GM18868 (cell line): Measurements from ENCODE around the gene MXI1.
A peak's percentile ranks its signal among the peaks of the same experiment; 100 is the strongest.

Experiments
- ATAC-seq: cut with Tn5 transposase; IDR thresholded peaks from one replicate; pipeline ENCODE4 v1.9.1; 2021; ENCODE audit warnings: mild to moderate bottlenecking, moderate library complexity; ENCODE audit not compliant: unreplicated experiment

Gene MXI1

DNA sequence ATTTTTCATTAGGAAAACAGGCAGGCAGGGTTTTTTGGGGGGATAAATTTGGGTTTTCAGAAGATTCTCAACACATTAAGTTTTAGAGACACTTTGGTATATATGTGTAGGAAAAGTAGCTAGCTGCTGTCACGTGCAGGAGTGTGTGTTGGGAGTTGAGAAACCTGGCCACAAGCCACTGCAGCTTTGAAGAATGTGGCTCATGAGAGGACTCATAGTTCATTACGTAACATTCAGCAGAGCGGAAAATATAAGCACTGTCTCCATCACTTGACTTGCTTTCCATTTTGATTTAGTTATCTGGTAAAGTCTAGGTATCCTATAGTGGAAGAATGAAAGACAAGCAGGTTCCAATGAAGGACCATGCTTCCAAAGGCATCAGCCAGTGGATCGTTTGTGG lies 66.1 kb downstream of the MXI1 start:
- ATAC-seq, result peak; percentile 52

DNA sequence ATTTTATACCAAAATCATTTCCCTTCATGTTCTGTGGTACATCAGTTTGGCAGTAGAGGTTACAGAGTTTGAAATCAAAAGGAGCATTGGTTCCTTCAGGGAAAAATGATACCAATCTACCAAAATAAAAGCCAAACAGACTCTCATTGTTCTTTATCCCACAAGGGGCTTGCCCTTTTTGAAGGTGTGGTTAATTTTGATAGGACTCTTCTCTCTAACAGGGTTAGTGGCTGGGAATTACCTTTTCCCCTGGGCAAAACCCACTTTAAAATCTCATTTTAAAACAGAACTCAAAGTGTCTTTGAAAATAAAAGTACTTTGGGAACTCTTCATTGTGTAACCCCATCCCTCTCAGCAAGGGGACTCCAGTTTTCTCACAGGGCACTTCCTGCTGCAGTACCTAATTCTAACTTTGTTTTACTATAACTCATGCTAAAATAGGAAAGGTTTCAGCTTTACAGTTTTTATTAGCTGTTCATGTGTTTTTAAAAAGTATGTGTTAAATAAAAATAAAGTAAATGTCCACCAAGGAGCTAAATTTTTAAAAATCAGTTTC lies 66.7 kb downstream of the MXI1 start:
- ATAC-seq, result no peak

DNA sequence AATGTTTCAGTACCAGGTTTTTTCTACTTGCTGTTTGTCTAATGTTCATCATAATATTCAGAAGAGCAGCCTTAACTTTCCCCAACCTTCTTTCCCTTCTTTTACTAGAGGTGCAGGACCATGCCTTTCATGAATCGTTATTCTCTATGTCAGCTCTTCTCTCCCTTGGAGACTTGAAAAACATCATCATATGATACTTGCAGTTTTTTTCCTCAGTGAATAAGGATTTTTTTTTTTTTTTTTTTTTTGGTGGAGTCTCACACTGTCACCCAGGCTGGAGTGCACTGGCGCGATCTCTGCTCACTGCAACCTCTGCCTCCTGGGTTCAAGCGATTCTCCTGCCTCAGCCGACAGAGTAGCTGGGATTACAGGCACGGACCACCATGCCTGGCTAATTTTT lies 67.2 kb downstream of the MXI1 start:
- ATAC-seq, result no peak

DNA sequence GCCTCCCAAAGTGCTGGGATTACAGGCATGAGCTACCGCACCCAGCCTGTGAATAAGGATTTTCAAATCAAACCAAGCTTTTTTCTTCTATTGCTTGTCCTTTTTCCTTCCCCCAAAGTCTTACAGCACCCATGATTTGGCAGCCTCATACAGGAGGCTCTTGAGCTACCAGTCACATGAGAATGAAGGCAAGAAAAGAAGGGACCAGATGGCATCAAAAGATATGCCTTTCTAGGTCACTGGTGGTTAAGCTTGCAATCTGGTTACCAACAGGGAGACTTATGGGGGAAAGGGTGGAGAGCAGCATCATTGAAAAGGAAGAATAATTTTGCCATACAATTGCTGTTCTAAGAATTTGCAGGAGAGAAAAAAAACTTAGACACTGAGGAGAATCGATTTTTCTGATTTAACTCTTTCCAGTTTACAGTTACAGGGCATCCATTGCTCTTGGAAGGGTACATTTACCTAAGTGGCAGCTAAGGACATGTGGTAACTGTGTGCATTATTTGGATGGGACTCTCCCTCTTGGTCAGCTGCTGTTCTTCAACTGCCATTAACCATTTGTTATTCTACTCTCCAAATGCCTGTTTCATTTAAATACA lies 67.8 kb downstream of the MXI1 start:
- no peak for ATAC-seq

DNA sequence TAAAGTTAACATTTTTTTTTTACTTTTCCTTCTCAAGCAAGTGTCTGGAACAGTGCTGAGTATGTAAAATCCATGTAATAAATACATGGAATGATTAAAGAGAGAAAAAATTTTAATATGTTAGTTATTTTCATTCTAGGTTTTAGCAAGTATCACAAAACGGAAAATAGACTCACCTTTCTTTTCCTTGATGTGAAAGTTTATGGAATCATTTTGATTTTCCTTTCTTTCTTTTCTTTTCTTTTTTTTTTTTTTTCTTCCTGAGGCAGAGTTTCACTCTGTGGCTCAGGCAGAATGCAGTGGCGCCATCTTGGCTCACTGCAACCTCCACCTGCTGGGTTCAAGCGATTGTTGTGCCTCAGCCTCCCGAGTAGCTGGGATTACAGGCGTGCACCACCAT lies 69.2 kb downstream of the MXI1 start:
- no peak for ATAC-seq

DNA sequence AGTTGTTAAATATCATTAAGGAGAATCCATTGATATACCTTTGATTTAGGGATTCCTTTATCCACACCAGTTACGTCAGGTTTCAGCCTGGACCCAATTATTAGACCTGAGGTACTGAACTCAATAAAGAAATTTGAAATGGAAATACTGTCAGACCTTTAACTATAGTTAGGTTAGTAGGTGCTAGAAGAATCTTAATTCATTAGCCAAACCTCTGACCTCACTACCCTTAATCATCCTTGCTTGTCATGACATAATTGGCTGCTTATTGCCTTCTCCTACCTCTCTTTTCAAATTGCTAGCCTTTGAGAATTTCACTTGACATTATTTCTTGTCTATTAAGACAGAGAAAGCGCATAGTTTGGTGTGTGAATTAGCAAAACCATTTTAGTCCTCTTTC lies 70.2 kb downstream of the MXI1 start:
- no peak for ATAC-seq

DNA sequence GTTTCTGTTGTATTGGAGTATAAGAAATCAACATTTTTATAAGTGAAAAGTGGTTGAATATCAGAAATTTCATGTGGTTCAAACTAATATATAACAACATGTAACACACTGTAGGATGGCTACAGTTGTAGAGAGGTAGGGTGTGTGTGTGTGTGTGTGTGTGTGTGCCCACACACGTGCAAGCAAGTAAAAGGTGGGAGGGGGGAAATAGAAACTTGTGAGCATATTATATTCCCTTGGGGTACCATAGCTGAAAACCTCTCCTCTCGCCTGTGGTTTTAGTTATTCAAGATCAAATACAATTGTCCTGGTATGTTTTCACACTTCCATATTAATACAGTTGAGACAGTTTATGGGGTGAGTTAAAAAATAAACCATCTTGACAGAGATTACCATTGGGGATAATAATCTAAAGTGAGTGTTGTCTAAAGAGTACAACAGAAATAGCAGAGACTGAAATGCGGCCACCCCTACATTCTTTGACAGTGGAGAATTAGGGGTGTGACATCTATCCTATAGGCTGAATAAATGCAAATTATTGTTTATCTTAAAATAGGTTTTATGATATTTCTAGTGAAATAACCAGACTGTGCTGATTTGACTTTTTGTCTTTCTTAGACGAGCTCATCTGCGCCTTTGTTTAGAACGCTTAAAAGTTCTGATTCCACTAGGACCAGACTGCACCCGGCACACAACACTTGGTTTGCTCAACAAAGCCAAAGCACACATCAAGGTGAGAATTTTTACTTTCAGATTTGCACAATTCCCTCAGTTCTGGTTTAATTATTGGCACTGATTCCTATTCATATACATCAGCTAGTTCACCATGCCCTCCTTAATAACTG lies 71.4 kb downstream of the MXI1 start:
- no peak for ATAC-seq

DNA sequence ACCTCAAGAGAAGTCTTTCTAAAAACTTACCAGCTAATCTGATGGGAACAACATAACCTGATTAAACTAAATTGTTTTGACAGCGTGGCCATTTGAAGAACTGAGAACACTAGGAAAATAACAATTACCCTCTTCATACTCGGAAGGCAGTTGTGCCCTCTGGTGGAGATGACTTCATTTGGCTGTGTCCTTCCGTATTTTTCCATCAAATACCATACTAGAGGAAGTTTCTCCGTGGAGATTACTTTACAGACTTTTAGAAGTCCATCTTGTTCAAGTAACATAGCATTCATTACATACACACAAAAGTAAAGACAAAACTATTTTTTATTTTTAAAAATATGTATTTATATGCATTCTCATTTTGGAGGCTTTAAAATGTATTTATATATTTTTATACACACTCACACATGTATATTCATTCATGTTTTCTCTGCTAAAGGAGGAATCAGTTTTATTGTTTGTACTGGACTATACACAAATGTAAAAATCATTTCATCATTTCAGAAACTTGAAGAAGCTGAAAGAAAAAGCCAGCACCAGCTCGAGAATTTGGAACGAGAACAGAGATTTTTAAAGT lies 72.1 kb downstream of the MXI1 start:
- ATAC-seq, result peak; percentile 43

DNA sequence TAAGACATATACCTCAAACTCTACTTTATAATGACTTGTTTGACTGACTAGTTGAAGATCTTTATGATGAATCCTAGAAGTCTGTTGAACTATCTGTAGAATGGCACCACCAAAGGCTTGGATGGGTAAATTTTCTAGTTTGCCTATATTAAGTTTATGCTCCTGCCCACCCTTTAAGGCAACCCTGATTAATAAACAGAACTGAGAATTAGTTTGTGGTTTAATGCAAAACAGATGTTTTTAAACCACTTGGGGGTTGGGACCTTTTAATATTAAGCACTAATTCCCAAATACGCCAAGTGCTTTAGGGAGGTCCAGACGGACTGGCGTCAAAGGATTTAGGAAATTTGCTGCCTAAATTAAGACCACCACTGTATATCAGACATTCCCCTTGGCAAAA lies 76.9 kb downstream of the MXI1 start:
- no peak for ATAC-seq

DNA sequence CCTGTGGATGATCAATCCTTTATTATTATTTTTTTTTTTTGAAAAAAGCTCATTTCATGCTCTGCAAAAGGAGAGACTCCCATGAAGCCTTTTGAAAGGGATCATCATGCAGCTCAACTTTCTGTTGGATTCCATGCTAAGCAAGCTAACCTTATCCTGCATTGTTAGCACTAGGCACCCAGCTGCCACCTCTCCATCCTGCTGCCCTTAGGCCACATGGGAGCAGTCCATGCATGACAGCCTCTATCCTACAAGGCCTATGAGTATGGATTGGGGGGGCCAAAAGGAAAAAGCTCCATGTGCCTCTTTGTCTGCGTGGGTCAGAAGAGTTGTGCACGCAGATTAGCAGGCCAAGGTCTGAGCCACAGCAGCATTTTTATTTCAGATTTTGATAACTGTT lies 78.1 kb downstream of the MXI1 start:
- ATAC-seq, result no peak

DNA sequence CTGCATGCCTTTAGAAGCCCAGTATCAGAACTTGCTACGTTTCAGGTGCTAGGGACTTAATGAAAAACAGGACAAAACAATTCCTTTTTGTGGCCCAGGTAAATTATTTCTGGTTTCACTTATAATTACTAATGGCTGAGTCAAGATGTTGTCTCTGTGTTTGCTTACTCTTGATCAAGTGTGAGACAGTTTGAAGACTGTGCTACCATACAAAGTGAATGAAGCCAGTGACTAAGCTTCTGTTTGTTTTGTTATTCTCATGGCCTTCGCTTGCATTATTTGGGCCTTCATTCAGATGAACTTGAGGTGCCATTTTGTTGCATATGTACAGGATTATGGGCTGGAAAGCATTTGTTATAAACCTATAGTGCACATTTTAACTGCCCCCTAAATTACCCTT lies 79.4 kb downstream of the MXI1 start:
- ATAC-seq, result no peak

DNA sequence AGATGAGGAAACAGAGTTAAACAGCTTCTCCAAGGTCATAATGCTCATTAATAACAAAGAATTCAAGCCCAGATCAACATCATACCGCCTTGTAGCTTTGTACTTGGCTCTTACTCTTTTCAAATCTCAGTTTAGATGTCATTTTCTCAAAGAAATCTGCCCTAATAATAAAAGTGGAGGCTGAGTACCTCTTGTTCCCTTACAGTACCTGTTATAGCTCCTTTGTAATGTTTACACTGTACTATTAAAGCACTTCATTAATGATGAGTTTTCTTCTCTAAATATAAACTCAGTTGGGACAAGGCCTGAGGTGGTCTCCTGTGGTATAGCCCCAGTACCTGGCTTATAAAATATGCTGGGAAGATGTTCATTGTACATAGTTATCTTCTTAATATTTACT lies 89.6 kb downstream of the MXI1 start:
- ATAC-seq, result no peak

DNA sequence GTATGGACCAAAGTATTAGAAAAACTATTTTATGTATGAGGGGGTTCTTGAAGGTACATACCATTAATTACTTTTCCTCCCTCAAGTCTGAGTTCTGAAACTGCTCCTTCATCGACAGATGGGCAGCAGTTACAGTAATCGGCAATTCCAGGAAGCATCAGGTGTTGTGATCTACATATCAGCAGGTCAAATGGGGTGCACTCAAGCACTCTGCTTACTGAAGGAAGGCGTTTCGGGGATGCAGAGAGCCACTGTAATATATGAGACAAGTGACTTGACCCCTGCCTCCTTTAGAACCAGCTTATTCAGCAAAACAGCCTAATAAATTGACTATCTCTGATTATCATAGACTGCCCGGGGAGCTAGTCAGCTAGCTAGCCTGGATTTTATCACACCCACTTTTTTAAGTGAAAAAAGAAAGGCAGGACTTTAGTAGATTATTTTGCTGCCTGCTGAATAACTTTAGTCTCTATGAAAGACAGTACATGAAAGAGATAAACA lies 93.1 kb downstream of the MXI1 start:
- ATAC-seq, result no peak

DNA sequence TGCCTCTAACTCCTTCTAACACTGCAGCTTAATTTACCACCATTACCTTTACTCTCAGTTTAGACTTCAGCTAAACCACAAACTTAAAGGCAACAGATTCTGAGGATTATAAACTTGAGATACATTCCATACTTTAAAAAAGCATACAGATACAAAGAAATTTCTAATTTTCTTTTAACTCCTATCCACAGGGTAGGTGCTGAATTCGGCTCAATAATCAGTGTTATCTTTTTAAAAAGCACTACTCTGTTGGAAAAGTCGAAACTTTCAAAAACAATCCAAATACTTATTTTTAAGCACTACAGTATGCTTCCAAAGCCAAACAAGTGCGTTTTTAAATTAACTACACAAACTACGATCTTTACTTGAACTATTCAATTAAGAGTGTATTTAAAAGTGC lies 96.3 kb downstream of the MXI1 start:
- no peak for ATAC-seq

DNA sequence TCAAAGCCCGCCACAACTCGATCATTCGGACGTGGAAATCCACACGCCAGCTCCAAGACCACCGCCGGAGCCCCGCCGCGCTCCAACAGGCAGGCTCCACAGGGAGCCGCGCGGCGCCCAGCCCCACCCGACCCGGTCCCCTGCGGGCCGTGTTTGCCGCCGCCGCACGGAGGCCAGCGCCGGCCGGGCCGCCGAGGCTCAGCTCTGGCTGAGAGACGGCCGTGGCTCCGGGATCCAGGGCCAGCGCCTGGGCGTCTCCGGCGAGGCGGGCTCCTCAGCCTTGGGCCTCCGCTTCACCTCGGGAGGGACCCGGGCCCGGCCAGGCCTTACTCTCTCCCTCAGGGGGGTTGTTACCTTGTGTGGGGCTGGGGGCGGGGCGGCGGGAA lies 97.0 kb downstream of the MXI1 start:
- peak; percentile 33 for ATAC-seq

DNA sequence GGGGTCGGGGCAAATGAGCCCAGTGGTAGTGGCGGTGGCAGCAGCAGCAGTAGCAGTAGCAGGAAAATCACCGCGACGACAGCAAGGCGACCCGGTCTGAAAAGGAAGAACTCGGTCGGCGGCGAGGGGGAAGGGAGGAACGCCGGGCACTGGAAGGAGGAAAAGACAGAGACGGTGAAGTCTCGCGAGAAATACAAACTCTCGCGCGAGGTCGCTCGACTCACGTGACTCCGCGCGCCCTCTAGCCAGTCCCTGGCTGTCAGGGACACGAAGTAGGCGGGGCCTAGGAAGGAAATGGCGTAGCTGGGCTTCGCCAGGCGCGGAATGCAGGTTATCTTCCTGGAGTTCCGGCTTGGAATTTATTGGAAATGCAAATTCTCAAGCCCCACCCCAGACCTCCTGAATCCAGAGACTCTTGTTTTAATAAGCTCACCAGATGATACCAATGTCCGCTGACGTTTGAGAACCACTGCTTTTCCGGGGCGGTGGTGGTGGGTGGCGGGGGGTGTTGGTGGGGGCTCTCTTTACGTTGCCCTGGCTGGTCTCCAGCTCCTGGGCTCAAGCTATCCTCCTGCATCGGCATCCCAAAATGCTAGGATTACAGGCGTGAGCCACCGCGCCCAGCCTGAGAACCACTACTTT lies 97.5 kb downstream of the MXI1 start, which contains the start of gene SMNDC1:
SMNDC1 (minus strand) TSS at position 141 of the 642 bp plus-strand sequence. CDS start 1,333 bp downstream, outside the sequence.
- ATAC-seq, result peak; percentile 87

DNA sequence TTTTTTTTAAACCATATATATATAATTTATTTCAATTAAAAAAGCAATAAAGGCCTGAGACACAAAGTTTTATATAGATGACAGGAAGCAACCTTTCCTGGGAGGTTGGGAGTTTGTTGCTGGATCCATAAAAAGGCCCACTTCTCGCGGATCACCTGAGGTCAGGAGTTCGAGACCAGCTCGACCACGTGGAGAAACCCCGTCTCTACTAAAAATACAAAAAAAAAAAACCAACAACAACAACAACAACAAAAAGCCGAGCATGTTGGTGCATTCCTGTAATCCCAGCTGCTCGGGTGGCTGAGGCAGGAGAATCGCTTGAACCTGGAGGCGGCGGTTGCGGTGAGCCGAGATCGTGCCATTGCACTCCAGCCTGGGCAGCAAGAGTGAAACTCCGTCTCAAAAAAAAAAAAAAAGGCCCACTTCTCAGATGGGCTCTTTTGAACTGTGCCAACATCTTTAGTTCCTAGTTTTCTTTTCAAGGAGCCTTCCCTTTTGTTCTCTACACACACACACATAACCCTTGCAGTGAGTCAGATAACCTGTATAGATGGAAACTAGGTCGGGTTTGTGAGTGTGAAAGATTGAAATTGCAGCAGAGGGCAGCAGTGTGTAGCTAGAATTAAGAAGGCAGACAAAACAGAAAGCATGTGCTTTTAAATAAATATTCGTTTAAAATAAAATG lies 98.5 kb downstream of the MXI1 start:
- peak; percentile 56 for ATAC-seq

DNA sequence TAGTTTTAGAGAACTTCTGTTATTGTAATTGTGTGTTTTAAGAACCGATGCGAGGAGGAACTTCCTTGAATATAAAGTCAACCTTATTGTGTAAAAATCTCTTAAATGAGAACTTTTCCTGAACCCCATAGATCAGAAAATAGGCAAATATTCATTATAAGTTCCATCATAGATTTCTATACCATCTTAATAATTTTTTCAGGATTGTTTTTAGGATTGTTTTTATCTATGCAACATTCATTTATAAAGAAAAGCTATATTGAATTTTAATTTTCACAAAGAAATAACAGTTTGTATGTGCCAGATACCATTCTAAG lies 99.0 kb downstream of the MXI1 start:
- ATAC-seq, result no peak

DNA sequence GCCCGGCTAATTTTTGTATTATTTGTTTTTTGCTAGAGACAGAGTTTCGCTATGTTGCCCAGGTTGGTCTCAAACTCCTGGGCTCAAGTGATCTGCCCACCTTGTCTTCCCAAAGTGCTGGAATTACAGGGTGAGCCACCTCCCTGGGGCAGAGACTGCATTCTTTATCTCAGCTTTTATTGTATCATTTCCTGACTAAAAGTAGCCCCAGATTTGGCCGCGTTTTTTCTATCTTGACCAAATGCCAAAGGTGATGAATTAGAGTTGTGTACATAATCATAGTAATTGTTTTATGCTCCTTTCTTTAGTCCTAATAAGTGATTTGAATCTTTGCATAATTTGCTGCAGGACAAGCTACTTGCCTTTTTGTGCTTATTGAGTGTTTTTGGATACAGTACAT lies 100.4 kb downstream of the MXI1 start:
- no peak for ATAC-seq

DNA sequence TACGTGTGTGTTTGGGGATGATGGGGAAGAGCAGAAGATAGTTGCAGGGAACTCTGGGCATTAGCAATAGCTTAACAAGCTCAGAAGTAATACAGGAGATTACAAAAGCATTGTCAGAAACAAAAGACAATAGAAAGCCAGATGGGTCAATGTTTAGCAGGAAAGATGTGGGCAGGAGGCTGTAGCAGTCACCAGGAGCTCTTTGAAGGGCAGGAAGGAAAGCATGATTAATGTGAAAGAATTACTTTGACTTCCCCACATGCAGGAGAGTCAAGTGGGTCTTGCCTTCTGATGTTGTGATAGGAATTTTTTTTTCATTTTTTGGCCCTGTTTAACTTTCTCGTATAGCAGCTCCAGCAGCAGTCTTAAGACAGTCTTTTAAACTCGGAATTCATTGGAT lies 103.3 kb downstream of the MXI1 start:
- ATAC-seq, result no peak
